Activated CD4-positive, alpha-beta T cell treated with anti-CD3 and anti-CD28 coated beads for 24 hours (primary cell): ENCODE data around the gene NOTUM.

Source experiments
- DNase-seq, 2 donors: peaks; one replicate each; pipeline ENCODE4 v3.0.0-alpha.2; 2020; ENCODE audit warnings: low read depth in 2 of 2

NOTUM gene

DNA sequence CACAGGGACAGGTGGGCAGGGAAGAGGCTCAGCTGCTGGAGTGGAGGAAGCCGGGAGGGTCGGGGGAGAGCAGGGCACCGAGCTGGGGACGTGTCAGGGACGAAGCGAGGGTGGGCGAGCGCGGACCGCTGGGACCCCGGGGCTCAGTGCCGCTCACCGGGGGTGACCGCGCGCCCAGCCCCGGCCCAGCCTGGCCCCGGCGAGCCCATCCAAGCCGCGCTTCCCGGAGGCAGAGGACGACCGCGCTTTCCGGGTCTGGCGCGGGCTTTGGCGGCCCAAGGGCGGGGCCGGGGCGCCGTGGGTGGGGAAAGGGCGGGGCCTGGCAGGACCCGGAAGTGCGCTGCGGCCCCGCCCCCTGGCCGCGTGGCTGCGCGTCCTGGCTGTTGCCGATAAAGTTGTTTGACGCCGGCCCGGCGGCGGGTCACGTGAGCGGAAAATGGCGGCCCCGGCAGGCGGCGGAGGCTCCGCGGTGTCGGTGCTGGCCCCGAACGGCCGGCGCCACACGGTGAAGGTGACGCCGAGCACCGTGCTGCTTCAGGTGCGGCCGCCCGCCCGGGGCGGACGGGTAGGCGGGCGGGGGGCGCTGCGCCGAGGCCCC, 16.3 kb upstream of the NOTUM start, which contains the start of gene ASPSCR1:
TSS of gene ASPSCR1 (plus strand) at position 419 of the 598 bp plus-strand sequence. CDS start at position 437, 18 bp downstream.
- peak; percentile 84 to 86 for DNase-seq

DNA sequence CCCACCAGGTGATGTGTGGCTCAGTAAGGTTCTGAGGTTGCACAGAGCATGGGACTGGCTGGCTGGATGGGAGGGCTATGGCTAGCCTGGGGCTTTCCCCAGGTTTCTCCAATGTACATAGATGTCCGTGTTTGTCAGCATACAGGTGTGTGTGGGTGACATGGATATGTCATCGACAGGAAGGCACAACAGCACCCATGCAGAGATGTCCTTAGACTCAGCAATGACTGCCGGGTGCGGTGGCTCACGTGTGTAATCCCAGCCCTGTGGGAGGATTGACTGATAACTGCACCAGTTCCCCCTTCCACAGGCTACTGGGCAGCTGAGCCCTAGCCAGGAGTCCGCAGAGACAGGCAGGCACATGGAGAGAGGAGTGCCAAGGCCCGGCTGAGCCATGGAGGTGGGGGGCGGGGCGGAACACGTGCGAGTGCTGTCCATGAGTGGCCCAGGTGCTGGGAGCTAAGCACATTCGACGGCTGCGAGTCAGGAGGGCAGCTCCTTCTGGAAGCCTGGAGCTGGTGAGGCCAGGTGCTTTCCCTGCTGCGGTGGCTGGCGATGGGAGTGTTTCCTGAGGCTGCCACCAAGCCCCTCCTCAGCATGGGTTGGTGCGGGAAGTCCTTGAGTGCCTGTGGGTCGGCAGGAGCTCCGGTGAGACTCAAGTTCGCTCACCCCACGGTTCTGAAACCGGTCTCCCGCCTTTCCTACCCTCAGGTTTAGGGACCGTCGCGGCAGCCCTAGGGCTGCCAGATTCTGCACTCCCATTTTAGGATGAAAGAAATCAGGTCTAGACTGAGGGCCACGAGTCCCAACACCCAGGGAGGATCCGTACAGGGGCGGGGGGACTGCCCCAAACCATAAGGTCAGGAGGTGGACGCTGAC, 15.6 kb upstream of the NOTUM start:
- DNase-seq, result peak in 1 of 2 donors; percentile 22

DNA sequence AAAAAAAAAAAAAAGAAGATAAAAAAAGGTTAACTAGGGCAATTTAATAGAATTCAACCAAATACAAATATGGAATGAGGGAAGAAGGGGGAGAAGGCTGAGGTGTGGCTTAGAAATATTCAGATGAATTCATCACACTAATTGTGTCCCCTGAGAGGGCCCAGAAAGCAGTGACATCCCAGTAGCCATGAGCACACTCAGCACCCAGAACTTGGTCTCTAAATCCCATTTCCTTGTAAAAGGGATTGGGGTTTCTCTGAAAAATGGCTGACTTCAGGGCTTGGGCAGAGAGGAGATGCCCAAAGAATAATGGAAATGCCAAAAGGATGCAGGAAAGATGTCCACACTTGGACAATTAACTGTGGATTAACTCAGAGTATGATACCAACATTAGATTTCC, 12.4 kb upstream of the NOTUM start:
- no peak for DNase-seq

DNA sequence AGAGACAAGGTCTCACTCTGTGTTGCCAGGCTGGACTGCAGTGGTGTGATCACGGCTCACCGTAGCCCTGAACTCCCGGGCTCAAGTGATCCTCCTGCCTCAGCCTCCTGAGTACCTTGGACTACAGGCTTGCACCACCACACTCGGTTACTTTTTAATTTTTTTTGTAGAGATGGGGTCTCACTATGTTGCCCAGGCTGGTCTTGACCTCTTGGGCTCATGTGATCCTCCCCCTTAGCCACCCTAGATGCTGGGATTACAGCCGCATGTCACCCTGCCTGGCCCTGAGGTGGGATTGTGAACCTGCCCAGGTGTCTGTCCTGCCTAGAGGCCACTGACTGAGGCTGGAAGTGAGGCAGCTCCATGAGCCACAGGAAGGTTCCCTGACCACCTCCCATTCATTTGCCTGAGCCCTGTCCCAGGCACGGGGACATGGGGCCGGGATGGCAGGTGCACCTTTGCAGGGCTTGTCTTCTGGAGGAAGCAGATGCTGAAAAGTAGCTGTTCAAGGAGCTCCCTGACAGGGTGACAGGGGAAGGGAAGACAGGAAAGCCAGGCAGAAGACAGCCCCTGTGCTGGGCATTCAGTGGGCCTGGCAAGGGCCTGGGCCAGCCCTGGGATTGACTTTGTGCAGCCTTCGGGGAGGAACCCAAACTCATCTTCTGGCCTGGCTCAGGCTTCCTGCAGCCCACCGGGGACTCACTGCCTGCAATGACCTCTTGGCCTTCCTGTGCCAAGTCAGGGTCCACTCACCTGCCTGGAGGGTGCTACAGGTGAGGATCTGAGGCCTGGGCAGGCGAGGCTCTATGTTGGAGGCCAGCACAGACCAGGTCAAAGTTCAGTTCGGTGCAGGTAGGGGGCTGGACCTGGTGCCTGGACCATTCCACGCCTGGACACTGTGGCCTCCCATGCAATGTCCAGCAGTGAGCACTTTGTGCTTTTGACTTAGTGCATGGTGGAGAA, 8.1 kb upstream of the NOTUM start:
- DNase-seq, result no peak

DNA sequence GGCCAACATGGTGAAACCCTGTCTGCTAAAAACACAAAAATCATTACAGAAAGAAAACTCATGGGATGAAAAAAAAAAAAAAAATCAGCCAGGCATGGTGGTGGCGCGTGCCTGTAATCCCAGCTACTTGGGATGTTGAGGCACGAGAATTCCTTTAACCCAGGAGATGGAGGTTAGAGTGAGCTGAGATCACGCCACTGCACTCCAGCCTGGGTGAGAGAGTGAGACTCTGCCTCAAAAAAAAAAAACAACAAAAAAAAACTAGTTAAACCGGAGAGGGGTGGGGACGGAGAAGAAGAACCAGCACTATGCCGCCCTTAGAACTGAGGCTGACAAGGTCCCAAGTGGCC, 7.4 kb upstream of the NOTUM start:
- DNase-seq, result no peak

DNA sequence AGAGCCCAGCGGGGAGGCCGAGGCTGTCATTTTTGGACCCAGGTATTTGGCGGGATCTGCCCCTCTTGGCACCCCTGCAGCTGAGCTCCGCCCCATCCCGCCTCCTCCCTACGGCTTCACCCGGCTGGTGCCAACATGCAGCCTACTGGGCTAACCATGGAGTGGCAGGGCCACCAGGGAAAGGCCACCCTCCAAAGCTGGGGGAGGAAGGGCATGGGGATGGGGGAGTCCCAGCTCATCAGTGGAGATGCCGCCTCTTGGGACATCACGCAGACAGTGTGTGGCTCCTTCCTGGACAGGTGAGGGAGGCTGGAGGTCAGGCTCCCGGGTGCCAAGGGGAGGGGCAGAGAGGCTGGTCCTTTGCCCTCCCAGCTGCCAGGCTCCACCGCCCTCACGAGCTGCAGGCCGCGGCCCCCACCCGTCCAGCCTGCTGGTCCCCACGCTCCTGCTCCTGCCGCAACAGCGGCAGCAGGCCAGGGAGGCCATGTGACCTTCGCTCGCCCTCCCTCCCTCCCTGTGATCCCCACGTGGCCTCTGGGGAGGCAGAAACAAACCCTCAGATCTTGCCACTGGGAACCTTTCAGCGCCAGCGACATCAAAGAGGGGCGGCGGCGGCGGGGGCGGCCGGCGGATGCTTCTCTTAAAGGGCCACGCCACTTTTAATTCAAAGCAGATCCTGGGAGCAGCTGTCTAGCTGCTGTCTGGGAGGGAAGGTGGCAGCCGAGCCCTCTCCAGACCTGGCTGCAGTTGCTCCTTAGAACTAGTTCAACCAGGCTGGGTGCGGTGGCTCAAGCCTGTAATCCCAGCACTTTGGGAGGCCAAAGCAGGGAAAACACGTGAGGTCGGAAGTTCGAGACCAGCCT, 6.8 kb upstream of the NOTUM start:
- peak; percentile 76 to 83 for DNase-seq

DNA sequence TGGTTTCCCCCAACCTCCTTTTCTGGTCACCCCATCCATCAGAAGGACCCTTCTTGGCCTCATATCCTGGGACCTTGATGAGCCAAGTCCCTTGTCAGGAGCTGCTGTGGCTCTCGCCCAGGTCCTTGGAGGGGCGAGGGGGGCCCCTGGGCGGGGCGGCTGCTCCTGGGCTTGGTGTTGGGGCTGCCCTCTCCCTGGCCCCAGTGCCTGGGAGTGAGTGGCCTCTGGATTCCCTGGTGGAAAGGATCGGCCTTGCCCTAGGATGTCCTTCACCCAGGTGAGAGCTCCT, 6.2 kb upstream of the NOTUM start:
- no peak for DNase-seq

DNA sequence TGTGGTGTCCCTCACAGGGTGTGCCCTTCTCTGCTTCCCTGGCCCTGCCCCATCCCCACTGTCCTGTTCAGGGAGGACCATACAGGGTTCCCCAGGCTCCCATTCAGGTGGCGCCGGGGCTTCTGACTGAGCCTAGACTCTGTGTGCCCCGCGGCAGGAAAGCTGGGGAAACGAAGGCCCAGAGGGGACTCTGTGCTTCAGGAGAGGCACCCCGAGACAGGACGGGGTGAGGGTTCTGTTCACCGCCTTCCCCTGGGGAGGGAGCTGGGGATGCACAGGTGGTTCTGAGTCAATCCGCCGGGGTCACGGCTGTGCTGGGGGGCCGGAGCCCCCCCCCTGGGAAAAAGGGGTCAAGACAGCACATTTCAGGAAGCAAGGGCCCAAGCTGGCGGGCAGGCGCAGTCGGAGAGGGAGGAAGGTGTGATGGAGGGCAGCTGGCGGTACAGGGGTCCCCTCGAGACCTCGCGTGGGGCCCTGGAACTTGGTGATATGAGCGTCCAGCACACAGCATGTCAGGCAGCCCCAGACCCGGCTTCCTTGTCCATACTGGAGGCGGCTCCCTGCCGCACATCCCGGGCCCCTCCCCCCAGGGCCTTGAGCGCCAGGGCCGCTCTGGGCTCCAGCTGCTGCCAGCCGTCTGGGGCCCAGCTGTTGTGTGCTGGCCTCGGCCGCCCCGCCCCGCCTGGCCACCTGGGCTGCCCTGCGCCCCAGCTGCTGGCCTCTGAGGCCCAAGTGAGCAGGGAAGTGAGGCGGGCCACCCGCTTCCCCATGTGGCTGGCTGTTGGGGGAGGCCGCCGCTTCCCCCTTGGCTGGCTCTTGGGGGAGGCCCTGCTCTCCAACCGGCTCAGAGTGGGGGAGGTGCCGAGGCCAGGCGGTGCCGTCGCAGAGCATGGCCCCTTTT, 5.6 kb upstream of the NOTUM start:
- DNase-seq, result no peak

DNA sequence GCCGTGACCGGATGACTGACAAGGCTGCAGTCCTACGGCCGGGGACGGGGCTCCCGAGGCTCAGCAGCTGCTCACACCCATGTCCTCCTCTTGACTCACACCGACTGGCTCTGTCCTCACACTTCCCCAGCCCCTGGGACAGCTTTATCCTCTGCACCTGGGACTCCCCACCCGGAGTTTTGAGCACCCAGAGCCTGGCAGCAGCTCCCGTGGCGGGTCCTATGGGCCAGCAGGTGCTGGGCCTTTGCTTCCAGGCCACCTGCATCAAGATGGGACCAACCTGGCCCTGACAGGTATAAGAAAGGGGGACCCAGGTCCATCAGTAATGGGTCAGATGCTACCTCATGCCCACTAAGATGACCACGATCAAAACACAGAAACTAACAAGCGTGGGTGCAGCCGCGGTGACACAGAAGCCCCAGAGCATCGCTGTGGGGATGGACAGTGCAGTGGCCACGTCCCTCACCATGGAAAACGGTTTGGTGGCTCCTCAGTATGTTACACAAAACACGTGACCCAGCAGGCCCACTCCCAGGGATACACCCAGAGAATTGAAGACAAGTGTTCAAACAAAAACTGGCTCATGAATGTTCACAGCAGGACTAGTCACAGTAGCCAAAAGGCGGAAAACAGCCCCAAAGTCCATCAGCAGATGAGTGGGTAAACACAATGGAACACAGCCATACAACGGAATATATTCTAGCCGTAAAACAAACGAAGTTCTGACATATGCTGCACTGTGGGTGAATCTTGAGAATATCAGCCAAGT, 3.3 kb upstream of the NOTUM start:
- DNase-seq, result no peak

DNA sequence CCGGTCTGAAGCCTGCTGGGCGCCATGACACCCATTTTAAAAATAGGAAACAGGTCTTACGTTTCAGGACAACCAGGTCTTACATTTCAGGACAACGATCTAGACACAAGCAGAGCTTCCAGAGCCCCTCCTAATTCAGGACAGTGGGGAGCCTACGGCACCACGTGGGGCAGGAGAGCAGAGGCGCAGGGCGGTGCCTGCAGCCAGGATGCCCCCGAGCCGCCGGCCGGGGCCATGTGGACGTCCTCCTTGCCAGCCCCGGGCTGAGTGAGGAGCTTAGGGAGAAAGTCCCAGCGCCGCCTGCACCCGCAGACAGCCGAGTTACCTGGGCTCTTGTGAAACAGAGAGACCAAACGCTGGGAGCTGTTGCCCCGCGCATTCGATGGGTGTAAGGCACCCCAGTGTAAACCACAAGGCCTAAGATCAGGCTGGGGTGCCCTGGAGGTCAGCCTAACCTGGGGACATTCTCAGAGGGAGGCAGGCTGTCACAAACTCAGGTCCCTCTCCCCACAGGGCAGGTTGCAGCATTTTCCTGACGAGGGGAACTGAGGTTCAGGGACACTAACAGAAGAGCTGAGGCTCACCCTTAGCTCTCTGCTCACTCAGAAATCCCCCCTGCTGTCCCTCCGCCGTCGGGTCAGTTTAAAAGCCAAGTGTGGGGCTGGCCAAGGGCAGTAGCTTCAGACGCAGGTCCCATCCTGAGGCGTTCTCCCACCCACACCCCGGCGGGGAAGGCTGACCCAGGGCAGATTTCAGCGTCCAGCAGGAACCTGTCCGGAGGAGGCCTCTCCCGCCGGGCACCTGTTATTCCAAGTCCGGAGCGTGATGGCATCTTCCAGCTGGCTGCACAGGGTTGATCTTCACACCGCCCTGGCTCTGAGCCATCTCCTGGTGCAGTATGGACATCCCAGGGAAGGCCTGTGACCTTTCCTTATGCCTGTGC, 1.8 kb upstream of the NOTUM start:
- DNase-seq, result no peak

DNA sequence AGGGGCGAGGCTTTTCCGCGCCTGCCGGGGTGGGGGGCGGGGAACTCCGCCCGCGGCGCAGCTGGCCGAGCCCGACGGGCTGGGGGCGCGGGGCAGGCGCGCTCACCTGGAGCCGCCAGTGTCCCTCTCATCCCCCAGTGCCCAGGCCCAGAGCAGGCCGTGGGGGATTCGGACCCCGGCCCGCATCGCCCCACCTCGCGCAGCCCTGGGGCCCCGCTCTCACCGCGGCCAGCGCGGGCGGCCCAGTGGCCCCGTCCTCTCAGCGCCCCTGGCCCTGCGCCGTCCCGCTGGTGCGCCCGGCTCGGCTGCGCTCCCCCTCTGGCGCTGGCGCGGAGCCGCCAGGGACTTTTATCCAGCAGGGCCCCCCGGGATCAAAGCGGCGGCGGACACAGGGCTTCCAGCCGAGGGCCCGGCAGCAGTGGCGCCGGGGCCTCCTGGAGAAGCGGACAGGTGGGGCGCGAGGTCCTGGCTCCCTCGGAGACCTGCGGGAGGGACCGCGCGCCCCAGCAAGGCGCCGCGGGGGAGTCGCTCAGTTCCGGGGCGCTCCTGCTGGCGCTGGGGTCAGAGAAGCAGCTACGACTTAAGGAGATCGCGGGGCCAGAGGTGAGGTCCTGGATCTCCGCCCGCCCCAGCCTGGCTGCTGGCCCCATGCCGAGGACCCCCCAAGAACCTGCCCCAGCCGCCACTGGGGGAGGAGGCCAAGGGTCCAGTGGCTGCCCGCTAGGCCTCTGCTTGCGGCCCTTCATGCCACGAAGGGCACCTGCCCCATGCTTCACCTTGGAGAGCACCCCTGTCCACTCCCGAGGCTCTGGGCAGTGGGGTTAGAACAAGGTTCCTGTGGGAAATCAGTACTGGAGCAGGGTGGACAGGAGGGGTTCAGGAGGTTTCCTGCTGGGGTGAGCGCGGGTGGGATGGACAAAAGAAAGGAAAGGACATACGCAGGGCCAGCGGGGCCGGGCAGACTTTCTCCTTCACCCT, 823 bp upstream of the NOTUM start:
- DNase-seq, result no peak

DNA sequence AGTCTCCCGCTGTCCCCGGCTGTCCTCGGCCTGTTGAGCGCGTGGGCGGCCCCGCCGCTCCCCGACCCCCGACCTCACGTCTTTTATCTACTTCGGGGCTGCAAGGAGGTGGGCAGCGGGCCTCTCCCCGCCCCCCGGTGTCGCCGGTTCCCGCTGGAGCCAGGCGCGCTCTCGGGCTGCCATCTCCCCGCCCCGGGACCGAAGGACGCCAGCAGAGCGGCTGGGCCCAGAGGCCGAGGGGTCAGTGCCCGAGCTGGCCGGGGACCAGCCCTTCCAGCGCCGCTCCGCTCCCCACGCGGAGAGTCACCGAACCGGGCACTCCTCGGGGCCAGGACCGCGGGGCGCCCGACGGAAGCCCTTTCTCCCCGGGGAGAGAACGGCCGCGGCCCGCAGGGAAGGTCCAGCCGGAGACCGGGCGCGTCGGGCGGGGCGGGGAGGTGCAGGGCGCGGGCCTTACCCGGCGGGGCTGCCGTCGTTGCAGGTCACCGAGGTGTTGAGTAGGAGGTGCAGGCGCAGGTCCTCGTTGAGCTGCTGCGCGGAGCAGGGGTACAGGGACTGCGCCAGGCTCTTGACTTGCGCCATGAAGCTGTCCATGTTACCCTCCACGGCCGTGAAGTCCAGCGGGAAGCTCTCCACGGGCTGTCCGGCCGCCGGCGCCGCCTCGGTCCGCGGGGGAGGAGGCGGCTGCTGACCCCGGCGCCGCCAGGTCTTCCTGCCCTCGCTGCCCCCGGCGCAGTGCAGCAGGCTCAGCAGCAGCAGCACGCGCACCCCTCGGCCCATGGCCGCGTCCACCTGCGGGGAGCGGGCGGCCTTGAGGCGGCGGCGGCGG, 643 bp downstream of the NOTUM start:
- DNase-seq, result no peak

DNA sequence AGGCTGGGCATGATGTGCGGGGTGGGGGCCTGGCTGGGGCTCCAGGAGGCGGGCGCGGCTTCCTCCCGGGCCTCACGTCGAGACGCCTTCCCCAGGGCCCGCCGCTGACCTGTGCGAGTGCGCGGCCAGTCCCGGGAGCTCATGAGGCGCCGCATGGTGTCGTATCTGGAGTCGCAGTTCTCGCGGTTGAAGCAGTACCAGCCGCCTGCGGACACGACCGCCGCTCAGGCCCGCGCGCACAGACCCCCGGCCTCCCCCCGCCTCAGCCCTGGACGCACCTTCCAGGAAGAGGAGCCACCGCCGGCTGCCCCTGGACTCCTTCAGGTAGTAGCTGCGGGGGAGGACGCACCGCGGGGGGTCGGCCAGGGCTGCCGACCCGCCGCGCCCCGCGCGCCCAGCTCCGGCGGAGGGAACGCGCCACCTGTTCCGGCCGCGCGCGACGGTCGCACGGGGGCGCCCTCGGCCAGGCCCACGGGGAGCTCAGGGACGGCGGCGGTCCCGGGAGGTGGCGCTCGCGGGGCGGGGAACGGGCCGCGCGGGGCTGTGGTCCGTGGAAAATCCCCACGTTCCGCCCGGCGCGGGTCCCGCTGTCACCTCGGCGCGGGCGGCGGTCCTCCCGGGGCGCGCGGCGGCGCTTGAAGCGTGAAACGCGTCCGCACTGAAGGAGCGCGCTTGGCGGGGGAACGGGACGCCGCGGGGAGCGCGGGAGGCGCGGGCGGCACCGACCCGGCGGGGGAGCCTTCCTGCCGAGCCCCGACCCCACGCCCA, 1.4 kb downstream of the NOTUM start:
- peak; percentile 57 to 76 for DNase-seq

DNA sequence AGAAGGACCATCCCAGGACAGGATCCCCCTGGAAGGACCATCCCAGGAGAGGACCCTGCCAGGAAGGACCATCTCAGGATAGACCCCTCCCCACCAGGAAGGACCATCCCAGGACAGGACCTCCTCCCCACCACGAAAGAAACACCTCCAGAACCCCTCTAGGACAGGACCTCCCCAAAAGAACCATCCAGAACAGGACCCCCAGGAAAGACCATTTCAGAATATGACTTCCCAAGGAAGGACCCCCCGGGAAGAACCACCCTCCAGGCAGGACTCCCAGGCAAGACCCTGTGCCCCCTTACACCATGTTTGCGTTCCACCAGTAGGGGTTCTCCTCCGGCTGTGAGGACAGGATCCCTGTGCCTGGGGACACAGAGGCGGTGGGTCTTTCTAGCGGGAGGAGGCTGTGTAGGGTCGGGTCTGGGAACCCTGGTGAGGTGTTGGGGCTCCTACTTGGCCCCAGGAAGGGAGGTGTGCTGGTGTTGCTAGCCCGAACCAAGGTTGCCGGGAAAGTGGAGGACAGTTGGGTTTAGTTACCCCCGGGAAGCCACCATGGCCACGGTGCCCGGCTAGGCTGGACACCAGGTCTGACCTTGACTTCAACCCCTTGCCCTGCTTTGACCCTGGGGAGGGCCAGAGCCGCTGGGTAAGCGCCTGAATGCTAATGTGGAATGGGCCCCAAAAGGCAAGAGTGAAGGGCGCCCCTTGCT, 2.2 kb downstream of the NOTUM start:
- no peak for DNase-seq
